HG03064 (cell line): ENCODE results near the gene HSPA12A.

Source experiments
- ATAC-seq: cut with Tn5 transposase; IDR thresholded peaks from one replicate; pipeline ENCODE4 v1.9.1; 2021; ENCODE audit warnings: low read depth; ENCODE audit not compliant: unreplicated experiment

HSPA12A gene

GRCh38 chr10:116771959-116772585, 29.7 kb upstream of the HSPA12A start:
- no peak for ATAC-seq

DNA sequence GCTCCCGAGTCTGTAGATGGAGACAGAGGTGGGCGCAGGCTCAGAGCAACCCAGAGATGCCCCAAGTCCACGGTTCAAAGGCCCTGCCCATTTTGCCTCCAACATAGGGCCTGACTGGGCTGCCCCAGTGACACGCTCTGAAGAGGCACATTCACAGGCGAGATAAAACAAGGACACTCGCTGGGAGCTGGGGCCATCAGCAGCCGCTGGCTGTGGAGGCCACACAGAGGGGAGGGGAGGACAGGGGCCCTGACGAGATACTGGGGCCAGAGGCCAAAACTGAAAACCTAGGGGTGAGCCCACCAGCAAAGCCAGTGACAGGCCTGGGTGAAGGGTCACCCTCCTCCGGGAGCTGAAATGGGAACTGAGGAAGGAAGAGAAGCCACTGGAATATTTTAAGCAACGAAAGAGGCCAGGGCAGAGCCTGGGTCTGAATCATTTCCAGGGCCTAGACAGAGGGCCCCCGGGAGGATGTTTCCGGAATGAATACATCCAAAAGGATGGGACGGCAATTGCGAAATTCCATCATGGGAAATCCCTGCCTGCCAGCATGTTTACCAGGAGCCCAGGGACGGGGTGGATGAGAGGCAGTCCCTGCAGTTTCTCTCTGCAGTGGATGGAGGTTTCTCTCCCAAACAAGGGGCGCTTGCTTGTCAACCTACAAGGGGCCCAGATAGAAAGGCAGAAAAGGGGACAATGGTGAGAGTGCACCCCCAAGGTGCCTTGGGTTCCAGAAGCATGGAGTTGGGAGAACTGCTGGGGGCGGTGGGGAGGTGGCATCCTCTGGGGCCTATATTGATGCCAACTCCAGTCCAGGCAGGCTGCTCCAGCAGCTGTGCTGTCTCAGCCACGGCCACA, 29.0 kb upstream of the HSPA12A start:
- no peak for ATAC-seq

DNA sequence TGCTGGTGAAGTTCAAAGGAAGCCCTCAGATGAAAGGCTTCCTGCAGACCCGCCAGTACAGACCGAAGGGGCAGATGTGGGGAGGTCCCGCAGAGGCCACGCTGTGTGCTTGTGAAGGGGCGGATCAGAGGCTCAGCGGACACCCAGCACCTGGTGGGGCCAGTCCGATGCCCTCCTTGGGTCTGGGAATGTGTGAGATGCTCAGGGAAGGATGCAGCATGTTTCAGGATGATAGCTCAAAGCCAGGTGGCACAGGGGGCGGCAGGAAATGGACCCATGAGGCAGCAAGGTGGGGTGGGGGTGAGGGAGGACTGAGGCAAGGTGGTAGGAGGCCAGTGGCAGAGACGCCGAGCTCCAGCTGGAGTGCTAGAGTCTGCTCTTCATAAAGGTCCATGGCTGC, 27.9 kb upstream of the HSPA12A start:
- ATAC-seq = no peak

- ATAC-seq = no peak
Observed at GRCh38 chr10:116769791-116770190, 27.4 kb upstream of the HSPA12A start.

DNA sequence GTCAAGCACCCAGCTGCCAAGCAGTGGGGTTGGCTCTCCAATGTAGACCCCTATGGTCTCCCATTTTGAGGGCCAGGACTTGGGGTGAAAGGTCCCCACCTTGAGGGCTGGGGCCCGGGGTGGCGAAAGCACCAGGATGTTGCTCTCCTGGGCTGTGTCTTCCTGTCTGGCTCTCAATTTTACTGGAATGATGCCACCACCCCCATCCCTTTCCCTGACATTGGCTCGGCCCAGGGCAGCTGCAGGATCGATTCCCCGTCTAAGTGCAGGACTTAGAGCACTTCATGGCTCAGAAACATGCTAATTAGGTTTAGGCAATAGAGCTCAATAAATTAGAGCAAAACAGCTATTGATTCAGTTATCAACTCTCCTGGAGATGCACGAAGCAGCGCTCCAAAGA, 27.0 kb upstream of the HSPA12A start:
- no peak for ATAC-seq

GRCh38 chr10:116768786-116769185, 26.4 kb upstream of the HSPA12A start:
- ATAC-seq = no peak

DNA sequence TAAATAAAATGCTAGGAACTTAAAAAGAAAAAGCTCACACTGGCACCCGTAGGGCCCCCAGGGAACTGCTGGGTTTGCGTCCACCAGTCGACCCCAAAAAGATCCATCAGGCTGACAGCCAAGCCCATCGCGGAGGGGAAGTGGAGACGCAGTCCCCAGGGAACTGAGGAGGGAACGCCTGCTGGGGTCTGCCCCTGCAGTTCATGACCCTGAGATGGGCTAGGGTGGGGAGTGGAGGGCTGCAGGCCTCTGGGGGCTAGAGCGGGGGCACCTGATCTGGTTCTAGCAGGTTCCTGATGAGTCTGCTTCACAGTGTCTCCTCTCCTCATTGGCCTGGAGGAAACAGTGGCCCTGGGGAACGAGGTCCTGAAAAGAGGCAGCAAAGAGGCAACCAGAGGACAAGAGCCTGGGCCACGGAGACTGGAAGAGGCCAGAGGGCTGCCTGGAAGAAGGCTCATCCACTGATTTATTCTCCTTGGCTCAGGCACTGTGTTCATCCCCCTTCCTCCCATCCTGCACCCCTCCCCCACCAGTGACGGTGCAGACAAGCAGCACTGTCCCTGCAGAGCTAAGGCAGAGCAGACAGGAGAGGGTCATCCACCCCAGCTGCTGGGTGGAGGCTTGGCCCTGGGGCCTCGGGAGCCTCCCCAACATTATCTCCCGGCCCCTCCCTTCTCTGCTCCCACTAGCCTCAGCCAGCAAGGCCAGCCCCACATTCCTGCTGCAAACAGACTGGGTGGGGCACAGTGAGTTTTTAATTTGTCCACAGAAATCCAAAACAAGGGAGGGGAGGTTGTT, 24.7 kb upstream of the HSPA12A start:
- ATAC-seq = no peak

- ATAC-seq = no peak
Observed at GRCh38 chr10:116766241-116766827, 24.0 kb upstream of the HSPA12A start.

- ATAC-seq = no peak
Observed at GRCh38 chr10:116765648-116766081, 23.3 kb upstream of the HSPA12A start.

- ATAC-seq = no peak
Observed at GRCh38 chr10:116764979-116765378, 22.6 kb upstream of the HSPA12A start.

DNA sequence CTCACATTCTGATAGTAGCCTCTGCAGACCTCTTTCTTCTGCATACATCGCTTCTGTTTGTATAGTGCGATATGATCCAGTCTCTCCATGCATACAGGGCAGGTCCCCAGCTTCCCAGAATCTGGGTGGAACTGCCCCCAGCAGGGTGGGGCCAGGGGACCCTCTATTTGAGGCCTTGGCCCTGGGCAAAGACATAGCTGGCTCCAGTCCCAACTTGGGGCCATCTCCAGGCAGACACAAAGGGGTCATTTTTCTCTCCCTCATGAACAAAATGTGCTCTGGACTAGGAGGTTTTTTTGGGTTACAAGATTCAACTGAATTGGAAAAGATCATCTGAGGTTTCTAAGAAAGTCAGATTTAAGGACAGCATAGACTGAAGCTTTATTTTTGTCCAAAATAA, 21.1 kb upstream of the HSPA12A start:
- ATAC-seq = no peak

DNA sequence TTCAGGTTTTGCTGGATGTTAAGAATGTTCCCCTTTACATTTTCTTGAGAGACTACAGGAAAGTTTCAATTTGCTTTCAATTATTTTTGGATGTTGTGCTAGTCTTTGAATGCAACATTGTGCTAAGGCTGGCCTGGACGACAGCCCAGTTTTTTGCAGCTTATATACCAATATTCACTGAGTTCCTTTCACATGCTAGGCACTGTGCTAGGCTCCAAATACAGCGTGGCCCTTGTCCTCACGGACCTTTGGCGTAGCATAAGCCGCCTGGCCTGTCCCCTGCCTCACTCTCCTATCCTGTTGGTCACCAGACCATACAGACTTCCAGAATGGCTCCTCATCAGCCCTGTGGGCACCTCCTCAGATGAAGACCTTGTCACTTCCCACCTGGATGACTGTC, 19.5 kb upstream of the HSPA12A start:
- ATAC-seq = no peak

DNA sequence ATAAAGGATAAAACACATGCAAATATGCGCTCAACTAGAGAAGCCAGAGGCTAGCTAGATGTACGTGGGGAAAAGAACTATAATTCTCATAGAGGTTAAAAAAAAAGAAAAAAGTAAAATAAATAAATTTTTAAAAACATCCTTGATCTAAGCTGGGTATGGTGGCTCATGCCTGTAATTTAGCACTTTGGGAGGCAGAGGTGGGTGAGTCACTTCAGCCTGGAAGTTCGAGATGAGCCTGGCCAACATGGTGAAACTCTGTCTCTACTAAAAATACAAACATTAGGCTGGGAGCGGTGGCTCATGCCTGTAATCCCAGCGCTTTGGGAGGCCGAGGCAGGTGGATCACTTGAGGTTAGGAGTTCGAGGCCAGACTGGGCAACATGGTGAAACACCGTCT, 18.6 kb upstream of the HSPA12A start:
- ATAC-seq = no peak

DNA sequence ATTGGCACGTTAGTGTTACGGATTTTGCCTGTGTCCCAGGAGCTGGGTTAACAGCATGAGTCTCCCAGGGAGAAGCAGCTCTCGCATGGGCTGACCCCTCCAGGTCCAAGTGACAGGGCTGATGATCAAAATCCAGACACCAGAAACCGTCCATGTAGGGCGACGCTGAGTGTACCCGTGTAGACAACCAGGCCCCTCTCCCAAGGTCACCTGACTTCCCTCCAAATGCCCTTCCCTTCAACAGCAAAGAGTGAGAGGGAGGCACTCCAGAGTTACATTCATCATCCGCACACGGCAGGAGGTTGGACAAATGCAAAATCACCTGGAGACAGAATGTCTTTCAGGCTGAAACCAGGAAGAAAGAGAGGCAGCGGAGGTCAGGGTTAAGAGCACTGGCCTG, 14.9 kb upstream of the HSPA12A start:
- no peak for ATAC-seq

- no peak for ATAC-seq
Observed at GRCh38 chr10:116756277-116756676, 13.9 kb upstream of the HSPA12A start.

DNA sequence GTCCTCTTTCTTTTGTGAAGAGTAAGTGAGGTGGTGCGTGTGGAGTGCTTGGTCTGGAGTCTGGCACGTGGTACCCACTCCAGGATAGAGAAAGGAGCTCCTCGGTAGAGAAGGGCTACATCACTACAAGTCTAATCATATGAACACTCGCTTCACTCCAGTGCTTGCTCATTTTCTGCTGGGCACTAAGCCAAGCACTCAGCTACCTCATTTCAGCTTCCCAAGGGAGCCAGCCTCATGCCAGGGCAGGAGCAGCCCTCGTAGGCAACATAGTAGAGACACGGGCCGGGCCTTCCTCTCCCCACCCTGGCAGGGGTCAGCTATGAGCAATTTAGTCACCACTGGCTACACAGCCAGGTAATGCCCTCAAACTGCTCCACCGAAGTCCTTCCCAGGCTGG, 11.4 kb upstream of the HSPA12A start:
- ATAC-seq = no peak

DNA sequence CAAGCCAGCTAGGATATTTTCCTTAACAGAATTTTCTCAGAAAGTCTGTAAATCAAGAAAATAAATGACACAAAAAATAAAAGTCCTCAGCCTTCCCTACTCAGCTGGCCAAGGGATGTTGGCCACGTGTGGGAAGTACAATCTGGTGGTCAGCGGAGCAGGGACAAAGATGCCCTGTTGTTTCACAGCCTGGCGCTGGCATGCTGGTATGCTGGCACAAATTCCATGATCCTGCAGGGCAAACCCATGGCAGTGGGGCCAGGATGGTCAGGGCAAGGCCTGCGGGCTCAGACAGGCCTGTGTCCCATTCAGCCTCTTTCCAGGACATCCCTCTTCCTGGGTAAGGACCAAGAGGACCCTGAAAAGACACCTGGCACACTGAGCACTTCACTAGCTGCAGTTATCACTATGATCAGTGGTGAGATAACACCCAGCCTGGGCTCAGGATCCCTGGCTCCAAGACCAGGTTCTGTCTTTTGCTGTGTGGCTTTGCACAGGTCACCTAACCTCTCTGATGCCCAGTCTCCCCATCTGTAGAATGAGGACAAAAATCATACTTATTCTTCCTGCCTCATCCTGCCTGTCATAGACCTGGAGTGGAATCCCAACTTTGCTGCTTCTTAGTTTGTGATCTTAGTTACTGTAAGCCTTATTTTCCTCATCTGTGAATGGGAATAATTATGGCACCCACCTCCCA, 10.8 kb upstream of the HSPA12A start:
- no peak for ATAC-seq

- no peak for ATAC-seq
Observed at GRCh38 chr10:116752563-116752962, 10.2 kb upstream of the HSPA12A start.

GRCh38 chr10:116748471-116748870, 6.1 kb upstream of the HSPA12A start:
- no peak for ATAC-seq

GRCh38 chr10:116748041-116748440, 5.7 kb upstream of the HSPA12A start:
- no peak for ATAC-seq
